H54 (cell line): ENCODE measurements around the gene RBMS1.
A peak's percentile ranks its signal among the peaks of the same experiment; 100 is the strongest.

Experiments used
- DNase-seq: peaks from one replicate; pipeline ENCODE4 v3.0.0; 2011; ENCODE audit warnings: low spot score, mixed read lengths; ENCODE audit not compliant: insufficient read length
- FAIRE-seq: peaks from 3 replicates; lab custom pipeline; 2011; peaks lifted over from hg19 to GRCh38; lab: Jason Lieb, UNC
- POLR2A ChIP-seq: IDR thresholded peaks from 2 replicates; pipeline ENCODE4 v1.6.1; 2011; ENCODE audit warnings: low read depth, mild to moderate bottlenecking, low read length

RBMS1 gene

DNA sequence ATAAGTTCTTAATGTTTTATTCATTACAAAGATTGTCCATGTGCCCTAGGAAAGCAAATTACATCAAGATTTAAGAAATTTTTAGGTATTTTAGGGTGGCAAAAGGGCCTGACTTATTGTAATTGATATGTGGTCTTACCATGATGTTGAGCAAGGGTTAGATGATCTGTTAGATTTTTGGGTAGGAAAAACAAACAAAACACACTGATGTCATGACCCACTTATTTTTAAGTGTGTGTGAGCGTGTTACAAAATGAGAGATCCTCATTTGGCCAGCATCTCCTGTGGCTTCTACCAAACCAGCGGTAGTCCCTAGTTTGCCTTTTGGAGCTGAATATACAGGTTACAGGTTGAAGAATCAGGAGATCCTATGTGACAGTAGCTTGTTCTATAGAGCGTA lies 203.8 kb downstream of the RBMS1 start:
- no peak for FAIRE-seq
- no peak for DNase-seq
- TF ChIP-seq POLR2A: no peak

DNA sequence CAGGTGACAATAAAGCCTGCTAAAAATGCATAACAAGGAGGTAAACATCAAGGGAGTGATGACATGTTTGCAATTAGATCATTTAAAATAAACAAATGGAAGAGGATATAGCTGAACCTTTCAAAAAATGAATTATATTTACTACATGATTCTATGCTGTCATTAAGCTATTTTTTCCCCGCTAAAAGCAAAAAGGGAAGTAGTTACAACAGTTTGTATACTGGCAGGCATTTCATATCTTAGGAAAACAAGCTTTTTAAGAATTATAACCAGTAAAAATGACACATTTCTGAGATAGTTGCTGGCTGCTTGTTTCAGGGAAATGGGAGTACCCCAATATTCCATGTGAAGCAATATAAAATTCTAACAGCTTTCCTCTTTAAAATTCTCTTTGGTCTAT lies 204.5 kb downstream of the RBMS1 start:
- no peak for TF ChIP-seq POLR2A
- DNase-seq: no peak
- no peak for FAIRE-seq

DNA sequence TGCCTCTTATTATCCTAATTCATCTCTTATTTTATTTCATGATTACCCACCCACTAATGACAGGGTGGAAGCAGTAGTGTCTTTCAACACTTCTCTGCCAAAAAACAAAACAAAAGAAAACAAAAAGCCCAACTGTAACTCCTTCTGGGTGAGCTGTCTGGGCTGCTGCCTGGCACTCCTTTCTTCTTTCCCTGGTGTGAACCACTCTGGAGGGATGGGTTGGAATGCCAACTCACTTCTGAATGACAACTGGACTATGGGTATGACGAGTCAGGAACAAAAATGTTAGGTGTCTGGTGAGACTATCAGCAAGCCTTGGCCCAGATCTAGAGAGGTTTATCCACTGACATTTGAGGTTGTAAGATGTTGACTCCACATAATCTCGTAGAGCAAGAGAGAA lies 205.3 kb downstream of the RBMS1 start:
- TF ChIP-seq POLR2A: no peak
- FAIRE-seq (no peak), DNase-seq (no peak)

- DNase-seq (no peak), FAIRE-seq (no peak)
- TF ChIP-seq POLR2A: no peak
Measured at GRCh38 chr2:160287476-160287875, 206.1 kb downstream of the RBMS1 start.

DNA sequence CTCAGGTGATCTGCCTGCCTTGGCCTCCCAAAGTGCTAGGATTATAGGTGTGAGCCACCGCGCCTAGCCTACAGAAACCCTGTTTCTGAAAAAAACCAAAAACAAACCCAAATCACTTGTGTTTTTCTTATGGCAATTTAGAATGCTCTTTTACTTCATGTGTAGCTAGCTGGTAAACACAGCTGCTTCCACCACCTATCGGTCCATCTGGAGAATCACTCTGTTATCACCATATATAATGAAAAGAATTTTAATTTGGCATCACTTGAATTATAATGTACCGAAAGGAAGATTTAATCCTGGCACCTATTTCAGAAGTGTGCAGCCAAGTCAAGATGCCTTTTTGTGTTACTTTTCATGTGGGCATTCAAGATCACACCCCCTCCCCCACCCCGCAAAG lies 207.1 kb downstream of the RBMS1 start:
- no peak for TF ChIP-seq POLR2A
- DNase-seq (no peak), FAIRE-seq (no peak)

DNA sequence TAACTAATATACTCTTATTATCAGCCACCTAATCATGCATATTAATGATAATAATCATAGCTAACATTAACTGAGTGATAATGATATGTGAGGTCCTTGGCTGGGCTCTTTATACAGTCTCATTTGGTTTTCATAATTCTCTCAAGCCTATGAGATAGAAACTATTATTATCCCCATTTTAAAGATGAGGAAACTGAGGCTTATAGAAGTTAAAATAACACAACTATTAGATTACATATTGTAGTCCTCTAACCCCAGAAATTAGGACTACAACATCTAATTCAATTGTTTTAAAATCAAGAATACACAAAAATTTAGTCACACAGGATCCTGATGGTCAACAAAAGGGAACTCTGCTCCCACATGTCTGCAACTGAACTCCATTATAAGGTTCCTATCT lies 209.9 kb downstream of the RBMS1 start:
- no peak for TF ChIP-seq POLR2A
- DNase-seq (no peak), FAIRE-seq (no peak)

DNA sequence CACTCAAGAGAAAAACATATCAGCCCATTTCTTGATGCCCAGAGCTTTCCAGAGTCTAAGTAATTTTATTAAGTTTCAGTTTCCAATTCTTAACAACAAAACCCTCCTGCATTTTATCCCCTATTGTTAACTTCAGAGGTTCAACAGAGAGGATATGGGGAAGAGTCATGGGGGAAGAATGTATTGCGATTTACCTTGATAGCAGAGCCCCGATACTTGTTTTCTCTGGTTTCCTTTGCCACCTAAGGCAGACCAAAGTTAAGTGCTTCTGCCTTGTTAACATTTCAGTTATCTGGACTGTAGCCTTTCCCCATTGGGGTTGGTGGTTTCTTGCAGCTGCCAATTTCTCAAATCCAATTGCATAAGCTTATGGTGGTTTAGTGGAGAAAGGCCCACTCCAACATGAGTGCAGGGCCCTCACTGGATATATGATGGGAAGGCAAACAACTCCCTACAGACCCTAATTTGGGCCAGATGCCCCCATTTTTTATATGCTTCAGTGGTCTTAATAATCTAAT lies 211.5 kb downstream of the RBMS1 start:
- TF ChIP-seq POLR2A: no peak
- DNase-seq (no peak), FAIRE-seq (no peak)

DNA sequence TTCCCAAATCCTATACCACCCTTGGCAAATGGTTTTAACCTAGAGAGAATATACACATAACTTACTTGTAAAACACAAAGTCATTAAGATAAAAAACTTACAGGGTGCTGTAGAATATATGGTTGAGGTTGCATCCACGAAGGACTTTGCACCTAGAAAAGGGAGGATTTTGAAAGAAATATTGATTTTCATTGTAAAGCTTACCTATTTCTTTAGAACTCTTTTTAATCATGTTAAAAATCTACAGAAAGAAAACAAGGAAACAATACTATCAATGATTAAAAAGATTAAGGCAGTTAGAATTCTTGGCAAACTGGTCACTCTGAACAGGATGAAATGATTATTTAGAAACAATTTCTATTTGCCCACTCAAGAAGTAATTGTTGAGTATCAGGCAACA lies 212.4 kb downstream of the RBMS1 start:
- FAIRE-seq: no peak
- no peak for DNase-seq
- no peak for TF ChIP-seq POLR2A

DNA sequence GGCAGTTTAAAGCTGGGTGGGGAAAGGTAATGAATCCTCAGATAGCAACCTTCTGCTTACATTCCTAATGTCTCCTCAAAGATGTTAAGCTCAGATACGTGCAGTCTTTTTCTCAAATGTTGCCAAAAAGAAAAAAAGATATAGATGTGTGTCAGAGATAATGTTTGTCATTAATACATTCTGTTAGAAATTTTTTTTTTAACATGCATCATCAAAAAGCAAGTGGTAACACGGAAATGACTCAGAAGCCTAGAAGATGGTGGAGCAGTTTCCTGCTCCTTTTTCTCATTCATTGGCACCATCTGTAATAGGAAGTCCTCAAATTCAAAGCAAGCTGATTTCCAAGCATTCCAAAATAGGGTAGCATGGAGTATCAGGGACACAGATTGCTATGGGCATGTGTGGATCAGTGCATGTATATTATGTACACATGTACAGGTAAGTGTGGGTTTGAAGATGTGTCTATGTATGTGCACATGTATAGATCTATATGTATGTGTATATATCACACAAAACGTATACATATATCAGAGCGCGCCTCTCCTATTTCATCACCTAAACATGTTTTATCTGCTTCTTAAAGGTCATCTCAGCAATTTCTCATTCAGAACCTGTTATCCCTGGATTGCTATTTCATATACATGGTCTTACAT lies 213.7 kb downstream of the RBMS1 start:
- TF ChIP-seq POLR2A: no peak
- DNase-seq: no peak
- FAIRE-seq: peak; percentile 87

- no peak for DNase-seq
- TF ChIP-seq POLR2A: no peak
- FAIRE-seq: no peak
Measured at GRCh38 chr2:160278879-160279177, 214.8 kb downstream of the RBMS1 start.

DNA sequence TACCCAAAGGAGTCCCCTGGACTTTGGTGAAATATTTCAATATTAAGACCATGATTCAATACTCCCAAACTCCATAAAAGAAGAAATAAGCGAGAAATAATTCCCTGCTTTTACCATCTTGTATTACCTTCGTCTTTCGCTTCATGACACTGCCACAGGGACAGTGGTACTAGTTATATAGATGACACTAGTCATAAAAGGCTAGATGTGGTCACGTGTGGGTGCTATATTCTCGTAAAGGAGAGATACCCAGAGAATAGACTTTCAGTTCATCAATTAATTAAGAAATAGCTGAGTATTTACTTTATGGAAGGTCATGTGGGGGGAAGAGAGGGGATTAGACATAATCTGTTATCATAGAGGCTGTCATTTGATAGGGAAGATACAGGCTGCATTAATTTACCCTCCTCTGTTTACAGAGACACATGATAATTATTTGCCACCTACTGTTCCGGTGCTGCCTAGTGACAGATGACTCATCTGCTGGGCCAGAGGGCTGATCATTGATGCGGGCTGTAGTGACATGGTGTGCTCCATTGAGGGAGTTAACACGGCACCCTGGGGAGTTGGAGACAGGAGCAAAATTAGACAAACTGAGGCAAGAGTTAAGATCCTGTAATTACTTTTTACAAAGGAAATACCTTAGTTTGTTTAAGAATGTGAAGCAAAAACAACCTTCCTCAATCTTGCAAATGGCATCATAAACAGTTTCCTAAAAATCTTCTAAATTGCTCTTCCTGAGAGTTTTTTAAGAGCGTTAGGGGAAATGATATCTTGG lies 215.3 kb downstream of the RBMS1 start:
- DNase-seq (no peak), FAIRE-seq (peak; percentile 98)
- no peak for TF ChIP-seq POLR2A

- no peak for TF ChIP-seq POLR2A
- DNase-seq: no peak
Measured at GRCh38 chr2:160277151-160277550, 216.5 kb downstream of the RBMS1 start.

GRCh38 chr2:160275656-160276055 lies 218.0 kb downstream of the RBMS1 start:
- no peak for DNase-seq
- TF ChIP-seq POLR2A: no peak
- FAIRE-seq: no peak

More at GRCh38 chr2:160277151-160277550, 216.5 kb downstream of the RBMS1 start:
- no peak for FAIRE-seq

GRCh38 chr2:160271171-160272086 lies 222.2 kb downstream of the RBMS1 start:
- TF ChIP-seq POLR2A: no peak
- FAIRE-seq (no peak), DNase-seq (no peak)
